ENCODE measurements around the gene PTPRG. TPM values are rescaled to one million over a fixed set of nuclear protein-coding genes. Genes with fewer than 3 reads are reported as not detected.

Gene PTPRG
- total RNA-seq, 2 donors from 2014 or later: 76.5 to 108 TPM

DNA sequence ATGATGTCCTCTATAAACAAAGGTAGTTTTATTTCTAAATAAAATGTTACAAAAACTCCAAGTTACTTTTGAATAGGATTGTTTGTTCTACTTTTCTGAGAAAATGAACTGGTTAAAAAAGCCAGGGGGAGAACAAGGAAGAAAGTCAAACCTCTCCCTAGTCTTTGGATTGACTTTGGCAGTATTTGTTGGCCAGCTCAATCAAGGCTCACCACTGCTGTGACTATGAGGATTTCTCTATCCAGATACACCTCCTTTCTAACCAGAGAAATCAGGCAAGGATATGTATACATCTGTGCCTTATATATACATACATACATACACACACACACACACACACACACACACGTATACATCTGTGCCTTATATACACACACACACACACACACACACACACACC, 704.2 kb downstream of the PTPRG start:
- Histone ChIP-seq H3K27ac (ENCODE audit: low read depth, low read length) (no peak overlapping the region), H3K9me3 (ENCODE audit: control insufficient read depth, low read length) (no peaks in the 10 kb centered on the region), H3K4me1 (ENCODE audit: control insufficient read depth, insufficient read depth, low read length) (peaks cover 1% of the 10 kb centered on the region), H3K36me3 (ENCODE audit: control insufficient read depth, insufficient read depth, low read length) (peaks cover 37% of the 10 kb centered on the region), H3K9ac (ENCODE audit: extremely low read depth, low read length, poor library complexity, severe bottlenecking) (no peak overlapping the region), H3K27me3 (ENCODE audit: control insufficient read depth, insufficient read depth, low read length, poor library complexity, severe bottlenecking) (no peaks in the 10 kb centered on the region), H3K4me3 (ENCODE audit: low read length) (no peak overlapping the region)
- Mint-ChIP-seq H3K4me3 (no peak overlapping the region), H3K4me1 (peaks cover 4% of the 10 kb centered on the region), H3K27ac (no peak overlapping the region), H3K36me3 (ENCODE audit: low read depth) (peaks cover 28% of the 10 kb centered on the region), H3K9me3 (no peaks in the 10 kb centered on the region), H3K27me3 (ENCODE audit: insufficient read depth) (no peaks in the 10 kb centered on the region)
- no peak for TF ChIP-seq CTCF (conservative IDR thresholded peaks at IDR 0.05)
- no peak for DNase-seq
- 100% methylated on average over 1 of the region's 1 CpG; no CpG with 5 or more reads in 1 of the 2 experiments for WGBS, 2 experiments (ENCODE audit: insufficient coverage in 1 of 2, insufficient read length in 1 of 2)

GRCh38 chr3:62266668-62267283, 705.4 kb downstream of the PTPRG start:
- Histone ChIP-seq H3K4me3 (ENCODE audit: low read length) (no peak overlapping the region), H3K9me3 (ENCODE audit: control insufficient read depth, low read length) (no peaks in the 10 kb centered on the region), H3K27ac (ENCODE audit: low read depth, low read length) (no peak overlapping the region), H3K27me3 (ENCODE audit: control insufficient read depth, insufficient read depth, low read length, poor library complexity, severe bottlenecking) (no peaks in the 10 kb centered on the region), H3K4me1 (ENCODE audit: control insufficient read depth, insufficient read depth, low read length) (no peaks in the 10 kb centered on the region), H3K36me3 (ENCODE audit: control insufficient read depth, insufficient read depth, low read length) (peaks cover 37% of the 10 kb centered on the region), H3K9ac (ENCODE audit: extremely low read depth, low read length, poor library complexity, severe bottlenecking) (no peak overlapping the region)
- DNase-seq: no peak
- no peak for TF ChIP-seq CTCF (conservative IDR thresholded peaks at IDR 0.05)
- H3K27me3 Mint-ChIP-seq (ENCODE audit: insufficient read depth): no peaks in the 10 kb centered on the region
- peaks cover 37% of the 10 kb centered on the region for H3K36me3 Mint-ChIP-seq (ENCODE audit: low read depth)
- H3K27ac Mint-ChIP-seq: no peak overlapping the region
- no peaks in the 10 kb centered on the region for H3K4me1 Mint-ChIP-seq
- H3K4me3 Mint-ChIP-seq: no peak overlapping the region
- H3K9me3 Mint-ChIP-seq: no peaks in the 10 kb centered on the region

GRCh38 chr3:62276658-62277180, 715.3 kb downstream of the PTPRG start:
- H3K36me3 Mint-ChIP-seq (ENCODE audit: low read depth): peaks cover 37% of the 10 kb centered on the region
- Histone ChIP-seq H3K27ac (ENCODE audit: low read depth, low read length) (no peak overlapping the region), H3K27me3 (ENCODE audit: control insufficient read depth, insufficient read depth, low read length, poor library complexity, severe bottlenecking) (no peaks in the 10 kb centered on the region), H3K36me3 (ENCODE audit: control insufficient read depth, insufficient read depth, low read length) (peaks cover 80% of the 10 kb centered on the region), H3K4me1 (ENCODE audit: control insufficient read depth, insufficient read depth, low read length) (no peaks in the 10 kb centered on the region), H3K4me3 (ENCODE audit: low read length) (no peak overlapping the region), H3K9me3 (ENCODE audit: control insufficient read depth, low read length) (no peaks in the 10 kb centered on the region), H3K9ac (ENCODE audit: extremely low read depth, low read length, poor library complexity, severe bottlenecking) (no peak overlapping the region)
- no peaks in the 10 kb centered on the region for H3K9me3 Mint-ChIP-seq
- no peak overlapping the region for H3K4me3 Mint-ChIP-seq
- DNase-seq: no peak
- no peaks in the 10 kb centered on the region for H3K27me3 Mint-ChIP-seq (ENCODE audit: insufficient read depth)
- 92% methylated on average over 2 of the region's 2 CpGs; no CpG with 5 or more reads in 1 of the 2 experiments for WGBS, 2 experiments (ENCODE audit: insufficient coverage in 1 of 2, insufficient read length in 1 of 2)
- TF ChIP-seq CTCF (conservative IDR thresholded peaks at IDR 0.05): no peak
- no peaks in the 10 kb centered on the region for H3K4me1 Mint-ChIP-seq
- no peak overlapping the region for H3K27ac Mint-ChIP-seq
